ENCODE data around the gene USP17L20. TPM values are rescaled to one million over a fixed set of nuclear protein-coding genes. Genes with fewer than 3 reads are reported as not detected.
"Not testable (repeated sequence)": the region's sequence is repeated elsewhere in the genome, so short reads cannot be mapped to it uniquely, and the experiment has no call there.

USP17L20 gene, protein sequence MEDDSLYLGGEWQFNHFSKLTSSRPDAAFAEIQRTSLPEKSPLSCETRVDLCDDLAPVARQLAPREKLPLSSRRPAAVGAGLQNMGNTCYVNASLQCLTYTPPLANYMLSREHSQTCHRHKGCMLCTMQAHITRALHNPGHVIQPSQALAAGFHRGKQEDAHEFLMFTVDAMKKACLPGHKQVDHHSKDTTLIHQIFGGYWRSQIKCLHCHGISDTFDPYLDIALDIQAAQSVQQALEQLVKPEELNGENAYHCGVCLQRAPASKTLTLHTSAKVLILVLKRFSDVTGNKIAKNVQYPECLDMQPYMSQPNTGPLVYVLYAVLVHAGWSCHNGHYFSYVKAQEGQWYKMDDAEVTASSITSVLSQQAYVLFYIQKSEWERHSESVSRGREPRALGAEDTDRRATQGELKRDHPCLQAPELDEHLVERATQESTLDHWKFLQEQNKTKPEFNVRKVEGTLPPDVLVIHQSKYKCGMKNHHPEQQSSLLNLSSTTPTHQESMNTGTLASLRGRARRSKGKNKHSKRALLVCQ
- not detected for total RNA-seq

DNA sequence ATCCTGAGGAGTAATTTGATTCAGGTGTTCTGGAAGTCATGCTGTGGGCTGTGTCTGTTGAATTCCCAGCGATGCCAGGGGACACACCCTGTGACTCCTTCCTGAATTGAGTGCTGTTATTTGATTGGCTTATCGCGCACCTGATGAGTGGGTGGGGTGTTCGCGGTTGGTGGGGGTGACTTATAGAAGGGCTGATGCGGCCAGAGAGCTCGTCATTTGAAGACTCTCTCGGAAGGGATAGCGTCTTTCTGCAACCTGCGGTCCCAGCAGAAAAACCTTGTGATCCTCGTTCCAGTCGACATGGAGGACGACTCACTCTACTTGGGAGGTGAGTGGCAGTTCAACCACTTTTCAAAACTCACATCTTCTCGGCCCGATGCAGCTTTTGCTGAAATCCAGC is at the start of gene USP17L20:
USP17L20 (plus strand) TSS at position 301 of the 400 bp plus-strand sequence; CDS start at position 301, 0 bp downstream.
- H3K36me3 ChIP-seq; H3K9me3 ChIP-seq; H3K27me3 ChIP-seq; DNase-seq; intact Hi-C loops (cut with DNase I); H3K27ac ChIP-seq; H3K4me1 ChIP-seq; H3K4me3 ChIP-seq (replicated peaks in 1 of 3): not testable (repeated sequence)
- no CpG with 5 or more reads among the region's 15 CpGs for WGBS, 2 donors

DNA sequence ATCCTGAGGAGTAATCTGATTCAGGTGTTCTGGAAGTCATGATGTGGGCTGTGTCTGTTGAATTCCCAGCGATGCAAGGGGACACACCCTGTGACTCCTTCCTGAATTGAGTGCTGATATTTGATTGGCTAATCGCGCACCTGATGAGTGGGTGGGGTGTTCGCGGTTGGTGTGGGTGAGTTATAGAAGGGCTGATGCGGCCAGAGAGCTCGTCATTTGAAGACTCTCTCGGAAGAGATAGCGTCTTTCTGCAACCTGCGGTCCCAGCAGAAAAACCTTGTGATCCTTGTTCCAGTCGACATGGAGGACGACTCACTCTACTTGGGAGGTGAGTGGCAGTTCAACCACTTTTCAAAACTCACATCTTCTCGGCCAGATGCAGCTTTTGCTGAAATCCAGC is 47.6 kb upstream of the USP17L20 start, which contains the start of gene USP17L10:
USP17L10 (plus strand) TSS at position 301 of the 400 bp plus-strand sequence; CDS start at position 301, 0 bp downstream.
- H3K4me1 ChIP-seq; DNase-seq; H3K36me3 ChIP-seq; H3K27me3 ChIP-seq; intact Hi-C loops (cut with DNase I); H3K4me3 ChIP-seq (replicated peaks in 1 of 3); H3K9me3 ChIP-seq; H3K27ac ChIP-seq: not testable (repeated sequence)
- no CpG with 5 or more reads among the region's 13 CpGs for WGBS, 2 donors

DNA sequence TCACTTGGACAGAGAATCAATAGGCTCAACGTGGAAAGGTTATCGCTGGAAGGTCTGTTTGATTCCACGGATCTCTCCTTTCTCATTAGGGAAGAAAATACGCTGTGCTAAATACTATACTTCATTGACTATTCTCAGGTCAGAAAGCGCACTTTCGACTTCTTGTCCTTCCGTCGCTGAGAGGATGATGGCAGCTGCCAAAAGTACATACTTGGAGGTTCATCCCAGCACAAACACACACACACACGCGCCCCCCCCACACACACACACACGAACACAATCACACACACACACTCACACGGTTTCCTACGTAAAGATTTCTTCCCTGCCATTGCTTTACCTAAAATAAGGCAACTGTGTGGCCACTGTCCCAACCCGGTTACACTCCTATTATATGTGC is 43.2 kb upstream of the USP17L20 start:
- H3K9me3 ChIP-seq; H3K27me3 ChIP-seq; H3K27ac ChIP-seq; DNase-seq; intact Hi-C loops (cut with DNase I); H3K4me3 ChIP-seq (replicated peaks in 1 of 3); H3K36me3 ChIP-seq; H3K4me1 ChIP-seq: not testable (repeated sequence)
- 76 to 82% methylated on average over 10 to 11 of the region's 14 CpGs for WGBS, 2 donors

DNA sequence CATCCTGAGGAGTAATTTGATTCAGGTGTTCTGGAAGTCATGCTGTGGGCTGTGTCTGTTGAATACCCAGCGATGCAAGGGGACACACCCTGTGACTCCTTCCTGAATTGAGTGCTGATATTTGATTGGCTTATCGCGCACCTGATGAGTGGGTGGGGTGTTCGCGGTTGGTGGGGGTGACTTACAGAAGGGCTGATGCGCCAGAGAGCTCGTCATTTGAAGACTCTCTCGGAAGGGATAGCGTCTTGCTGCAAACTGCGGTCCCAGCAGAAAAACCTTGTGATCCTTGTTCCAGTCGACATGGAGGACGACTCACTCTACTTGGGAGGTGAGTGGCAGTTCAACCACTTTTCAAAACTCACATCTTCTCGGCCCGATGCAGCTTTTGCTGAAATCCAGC is 42.8 kb upstream of the USP17L20 start, which contains the start of gene USP17L11:
USP17L11 (plus strand) TSS at position 301 of the 400 bp plus-strand sequence; CDS start at position 301, 0 bp downstream.
- H3K9me3 ChIP-seq; DNase-seq; intact Hi-C loops (cut with DNase I); H3K27ac ChIP-seq; H3K4me1 ChIP-seq; H3K4me3 ChIP-seq (replicated peaks in 1 of 3); H3K27me3 ChIP-seq; H3K36me3 ChIP-seq: not testable (repeated sequence)
- no CpG with 5 or more reads among the region's 14 CpGs for WGBS, 2 donors

DNA sequence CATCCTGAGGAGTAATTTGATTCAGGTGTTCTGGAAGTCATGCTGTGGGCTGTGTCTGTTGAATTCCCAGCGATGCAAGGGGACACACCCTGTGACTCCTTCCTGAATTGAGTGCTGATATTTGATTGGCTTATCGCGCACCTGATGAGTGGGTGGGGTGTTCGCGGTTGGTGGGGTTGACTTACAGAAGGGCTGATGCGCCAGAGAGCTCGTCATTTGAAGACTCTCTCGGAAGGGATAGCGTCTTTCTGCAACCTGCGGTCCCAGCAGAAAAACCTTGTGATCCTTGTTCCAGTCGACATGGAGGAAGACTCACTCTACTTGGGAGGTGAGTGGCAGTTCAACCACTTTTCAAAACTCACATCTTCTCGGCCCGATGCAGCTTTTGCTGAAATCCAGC is 38.1 kb upstream of the USP17L20 start, which contains the start of gene USP17L12:
USP17L12 (plus strand) TSS at position 301 of the 400 bp plus-strand sequence; CDS start at position 301, 0 bp downstream.
- H3K4me3 ChIP-seq (replicated peaks in 1 of 3); H3K9me3 ChIP-seq; DNase-seq; H3K36me3 ChIP-seq; intact Hi-C loops (cut with DNase I); H3K27ac ChIP-seq; H3K27me3 ChIP-seq; H3K4me1 ChIP-seq: not testable (repeated sequence)
- WGBS, 2 donors = no CpG with 5 or more reads among the region's 13 CpGs

DNA sequence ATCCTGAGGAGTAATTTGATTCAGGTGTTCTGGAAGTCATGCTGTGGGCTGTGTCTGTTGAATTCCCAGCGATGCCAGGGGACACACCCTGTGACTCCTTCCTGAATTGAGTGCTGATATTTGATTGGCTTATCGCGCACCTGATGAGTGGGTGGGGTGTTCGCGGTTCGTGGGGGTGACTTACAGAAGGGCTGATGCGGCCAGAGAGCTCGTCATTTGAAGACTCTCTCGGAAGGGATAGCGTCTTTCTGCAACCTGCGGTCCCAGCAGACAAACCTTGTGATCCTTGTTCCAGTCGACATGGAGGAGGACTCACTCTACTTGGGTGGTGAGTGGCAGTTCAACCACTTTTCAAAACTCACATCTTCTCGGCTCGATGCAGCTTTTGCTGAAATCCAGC is 33.3 kb upstream of the USP17L20 start, which contains the start of gene USP17L13:
USP17L13 (plus strand) TSS at position 301 of the 400 bp plus-strand sequence; CDS start at position 301, 0 bp downstream.
- DNase-seq; intact Hi-C loops (cut with DNase I); H3K27me3 ChIP-seq; H3K36me3 ChIP-seq; H3K27ac ChIP-seq; H3K4me1 ChIP-seq; H3K4me3 ChIP-seq (replicated peaks in 1 of 3); H3K9me3 ChIP-seq: not testable (repeated sequence)
- WGBS, 2 donors = no CpG with 5 or more reads among the region's 14 CpGs

DNA sequence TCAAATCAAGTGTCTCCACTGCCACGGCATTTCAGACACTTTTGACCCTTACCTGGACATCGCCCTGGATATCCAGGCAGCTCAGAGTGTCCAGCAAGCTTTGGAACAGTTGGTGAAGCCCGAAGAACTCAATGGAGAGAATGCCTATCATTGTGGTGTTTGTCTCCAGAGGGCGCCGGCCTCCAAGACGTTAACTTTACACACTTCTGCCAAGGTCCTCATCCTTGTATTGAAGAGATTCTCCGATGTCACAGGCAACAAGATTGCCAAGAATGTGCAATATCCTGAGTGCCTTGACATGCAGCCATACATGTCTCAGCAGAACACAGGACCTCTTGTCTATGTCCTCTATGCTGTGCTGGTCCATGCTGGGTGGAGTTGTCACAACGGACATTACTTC is 27.7 kb upstream of the USP17L20 start:
- WGBS, 2 donors = 82% methylated on average over 5 of the region's 8 CpGs; no CpG with 5 or more reads in 1 of the 2 donors
- intact Hi-C loops (cut with DNase I) = not testable (repeated sequence)

DNA sequence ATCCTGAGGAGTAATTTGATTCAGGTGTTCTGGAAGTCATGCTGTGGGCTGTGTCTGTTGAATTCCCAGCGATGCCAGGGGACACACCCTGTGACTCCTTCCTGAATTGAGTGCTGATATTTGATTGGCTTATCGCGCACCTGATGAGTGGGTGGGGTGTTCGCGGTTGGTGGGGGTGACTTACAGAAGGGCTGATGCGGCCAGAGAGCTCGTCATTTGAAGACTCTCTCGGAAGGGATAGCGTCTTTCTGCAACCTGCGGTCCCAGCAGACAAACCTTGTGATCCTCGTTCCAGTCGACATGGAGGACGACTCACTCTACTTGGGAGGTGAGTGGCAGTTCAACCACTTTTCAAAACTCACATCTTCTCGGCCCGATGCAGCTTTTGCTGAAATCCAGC is 23.8 kb upstream of the USP17L20 start, which contains the start of gene USP17L15:
USP17L15 (plus strand) TSS at position 301 of the 400 bp plus-strand sequence; CDS start at position 301, 0 bp downstream.
- WGBS, 2 donors = no CpG with 5 or more reads among the region's 15 CpGs
- intact Hi-C loops (cut with DNase I); H3K36me3 ChIP-seq; DNase-seq; H3K27me3 ChIP-seq; H3K9me3 ChIP-seq; H3K4me3 ChIP-seq (replicated peaks in 1 of 3); H3K27ac ChIP-seq; H3K4me1 ChIP-seq: not testable (repeated sequence)

More for the DNA sequence above, 27.7 kb upstream of the USP17L20 start:
- not testable (repeated sequence) for H3K27ac ChIP-seq; H3K4me3 ChIP-seq (replicated peaks in 1 of 3); H3K27me3 ChIP-seq; H3K9me3 ChIP-seq; H3K4me1 ChIP-seq; H3K36me3 ChIP-seq
- DNase-seq = peak in 1 of 2 donors; percentile 0

DNA sequence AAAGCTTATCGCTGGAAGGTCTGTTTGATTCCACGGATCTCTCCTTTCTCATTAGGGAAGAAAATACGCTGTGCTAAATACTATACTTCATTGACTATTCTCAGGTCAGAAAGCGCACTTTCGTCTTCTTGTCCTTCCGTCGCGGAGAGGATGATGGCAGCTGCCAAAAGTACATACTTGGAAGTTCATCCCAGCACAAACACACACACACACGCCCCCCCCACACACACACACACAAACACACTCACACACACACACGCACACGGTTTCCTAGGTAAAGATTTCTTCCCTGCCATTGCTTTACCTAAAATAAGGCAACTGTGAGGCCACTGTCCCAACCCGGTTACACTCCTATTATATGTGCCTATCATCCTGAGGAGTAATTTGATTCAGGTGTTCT is 19.5 kb upstream of the USP17L20 start:
- H3K36me3 ChIP-seq; intact Hi-C loops (cut with DNase I); H3K4me1 ChIP-seq; H3K27ac ChIP-seq; H3K9me3 ChIP-seq; H3K4me3 ChIP-seq (replicated peaks in 1 of 3); H3K27me3 ChIP-seq: not testable (repeated sequence)
- no CpG with 5 or more reads among the region's 12 CpGs for WGBS, 2 donors
- DNase-seq = peak; percentile 2

DNA sequence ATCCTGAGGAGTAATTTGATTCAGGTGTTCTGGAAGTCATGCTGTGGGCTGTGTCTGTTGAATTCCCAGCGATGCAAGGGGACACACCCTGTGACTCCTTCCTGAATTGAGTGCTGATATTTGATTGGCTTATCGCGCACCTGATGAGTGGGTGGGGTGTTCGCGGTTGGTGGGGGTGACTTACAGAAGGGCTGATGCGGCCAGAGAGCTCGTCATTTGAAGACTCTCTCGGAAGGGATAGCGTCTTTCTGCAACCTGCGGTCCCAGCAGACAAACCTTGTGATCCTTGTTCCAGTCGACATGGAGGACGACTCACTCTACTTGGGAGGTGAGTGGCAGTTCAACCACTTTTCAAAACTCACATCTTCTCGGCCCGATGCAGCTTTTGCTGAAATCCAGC is 14.3 kb upstream of the USP17L20 start, which contains the start of gene USP17L17:
USP17L17 (plus strand) TSS at position 301 of the 400 bp plus-strand sequence; CDS start at position 301, 0 bp downstream.
- WGBS, 2 donors = 86 to 90% methylated on average over 7 to 12 of the region's 14 CpGs
- H3K4me1 ChIP-seq; DNase-seq; H3K27me3 ChIP-seq; H3K9me3 ChIP-seq; H3K27ac ChIP-seq; H3K36me3 ChIP-seq; intact Hi-C loops (cut with DNase I); H3K4me3 ChIP-seq (replicated peaks in 1 of 3): not testable (repeated sequence)

DNA sequence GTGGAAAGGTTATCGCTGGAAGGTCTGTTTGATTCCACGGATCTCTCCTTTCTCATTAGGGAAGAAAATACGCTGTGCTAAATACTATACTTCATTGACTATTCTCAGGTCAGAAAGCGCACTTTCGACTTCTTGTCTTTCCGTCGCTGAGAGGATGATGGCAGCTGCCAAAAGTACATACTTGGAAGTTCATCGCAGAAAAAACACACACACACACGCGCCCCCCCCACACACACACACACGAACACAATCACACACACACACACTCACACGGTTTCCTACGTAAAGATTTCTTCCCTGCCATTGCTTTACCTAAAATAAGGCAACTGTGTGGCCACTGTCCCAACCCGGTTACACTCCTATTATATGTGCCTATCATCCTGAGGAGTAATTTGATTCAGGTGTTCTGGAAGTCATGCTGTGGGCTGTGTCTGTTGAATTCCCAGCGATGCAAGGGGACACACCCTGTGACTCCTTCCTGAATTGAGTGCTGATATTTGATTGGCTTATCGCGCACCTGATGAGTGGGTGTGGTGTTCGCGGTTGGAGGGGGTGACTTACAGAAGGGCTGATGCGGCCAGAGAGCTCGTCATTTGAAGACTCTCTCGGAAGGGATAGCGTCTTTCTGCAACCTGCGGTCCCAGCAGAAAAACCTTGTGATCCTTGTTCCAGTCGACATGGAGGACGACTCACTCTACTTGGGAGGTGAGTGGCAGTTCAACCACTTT is 9.8 kb upstream of the USP17L20 start, which contains the start of gene USP17L18:
USP17L18 (plus strand) TSS at position 678 of the 728 bp plus-strand sequence; CDS start at position 678, 0 bp downstream.
- intact Hi-C loops (cut with DNase I) = not testable (repeated sequence)

DNA sequence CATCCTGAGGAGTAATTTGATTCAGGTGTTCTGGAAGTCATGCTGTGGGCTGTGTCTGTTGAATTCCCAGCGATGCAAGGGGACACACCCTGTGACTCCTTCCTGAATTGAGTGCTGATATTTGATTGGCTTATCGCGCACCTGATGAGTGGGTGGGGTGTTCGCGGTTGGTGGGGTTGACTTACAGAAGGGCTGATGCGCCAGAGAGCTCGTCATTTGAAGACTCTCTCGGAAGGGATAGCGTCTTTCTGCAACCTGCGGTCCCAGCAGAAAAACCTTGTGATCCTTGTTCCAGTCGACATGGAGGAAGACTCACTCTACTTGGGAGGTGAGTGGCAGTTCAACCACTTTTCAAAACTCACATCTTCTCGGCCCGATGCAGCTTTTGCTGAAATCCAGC is 4.8 kb upstream of the USP17L20 start, which contains the start of gene USP17L19:
USP17L19 (plus strand) TSS at position 301 of the 400 bp plus-strand sequence; CDS start at position 301, 0 bp downstream.
- intact Hi-C loops (cut with DNase I); DNase-seq; H3K36me3 ChIP-seq; H3K27ac ChIP-seq; H3K27me3 ChIP-seq; H3K9me3 ChIP-seq; H3K4me1 ChIP-seq; H3K4me3 ChIP-seq (replicated peaks in 1 of 3): not testable (repeated sequence)
- WGBS, 2 donors = no CpG with 5 or more reads among the region's 13 CpGs

More for the DNA sequence above, 9.8 kb upstream of the USP17L20 start, which contains the start of gene USP17L18:
- not testable (repeated sequence) for H3K27ac ChIP-seq; H3K36me3 ChIP-seq; H3K9me3 ChIP-seq; H3K4me3 ChIP-seq (replicated peaks in 1 of 3); H3K4me1 ChIP-seq; H3K27me3 ChIP-seq
- WGBS, 2 donors = 91 to 92% methylated on average over 12 to 15 of the region's 26 CpGs
- peak; percentile 1 to 3 for DNase-seq
